Measurements from ENCODE around the gene MYO18B. TPM values are rescaled to one million over a fixed set of nuclear protein-coding genes. Genes with fewer than 3 reads are reported as not detected.

Gene MYO18B
- total and polyA plus RNA-seq, 2 of the 8 experiments (the other 6 are each of a cell fraction or from before 2014, with no cell fraction given) = 0.62 to 0.78 TPM

- no peak overlapping the region for H2BK15ac ChIP-seq (ENCODE audit: low read length)
- no peak overlapping the region for H3K23ac ChIP-seq (ENCODE audit: insufficient read length)
- H3K79me1 ChIP-seq (ENCODE audit: low read depth, low read length) = no peaks in the 10 kb centered on the region
- no peak overlapping the region for H4K8ac ChIP-seq (ENCODE audit: extremely low read depth, insufficient read depth, low read length)
- no peak overlapping the region for H3K4me2 ChIP-seq (ENCODE audit: insufficient read depth in 1 of 2, low read depth in 2 of 2, low read length in 2 of 2)
- ChIA-PET CTCF (ENCODE audit: partially characterized antibody) (interaction anchor here (0.7 to 1.7 kb wide), 3 partner anchors 11 to 82 kb away, joined by 4 to 6 read pairs (median 4); no protein-coding TSS in a partner anchor), POLR2A (ENCODE audit: partially characterized antibody) (interaction anchor here (0.6 kb wide), 1 partner anchor 104 kb away, joined by 4 read pairs; no protein-coding TSS in a partner anchor)
- no peak for FAIRE-seq
- no peaks in the 10 kb centered on the region for H3K27me3 ChIP-seq (replicated peaks in 1 of 4; ENCODE audit: control insufficient read depth in 3 of 4, extremely low read depth in 1 of 4, insufficient read depth in 3 of 4, low read length in 3 of 4)
- H3K9ac ChIP-seq (replicated peaks in 1 of 4; ENCODE audit: extremely low read depth in 1 of 4, low read depth in 3 of 4, low read length in 3 of 4) = no peak overlapping the region
- H3K23me2 ChIP-seq (ENCODE audit: low read depth, low read length) = no peaks in the 10 kb centered on the region
- no peak overlapping the region for H2BK120ac ChIP-seq (replicated peaks; ENCODE audit: low read depth, low read length)
- H2BK5ac ChIP-seq (ENCODE audit: low read depth, low read length) = no peak overlapping the region
- no peak overlapping the region for H3K4me3 ChIP-seq (ENCODE audit: extremely low read depth in 1 of 4, insufficient read depth in 2 of 4, low read depth in 3 of 4, low read length in 4 of 4)
- H3K18ac ChIP-seq (ENCODE audit: extremely low read depth, low read length) = no peak overlapping the region
- H3K79me2 ChIP-seq (ENCODE audit: control insufficient read depth in 1 of 2, insufficient read depth in 2 of 2, low read length in 2 of 2) = no peaks in the 10 kb centered on the region
- H3K4ac ChIP-seq (replicated peaks; ENCODE audit: insufficient read length, low read depth, low read length) = no peak overlapping the region
- no peak for DNase-seq (ENCODE audit: low read depth in 1 of 2, low spot score in 2 of 2)
- H3K36me3 ChIP-seq (ENCODE audit: control insufficient read depth in 2 of 4, insufficient read depth in 4 of 4, low read length in 3 of 4) = no peaks in the 10 kb centered on the region
- no peak overlapping the region for H3K14ac ChIP-seq (ENCODE audit: insufficient read length)
- no peak overlapping the region for H3K27ac ChIP-seq (ENCODE audit: low read depth, low read length)
- H3K4me1 ChIP-seq (replicated peaks in 1 of 4; ENCODE audit: control insufficient read depth in 3 of 4, insufficient read depth in 4 of 4, low read length in 3 of 4) = peaks cover 0 to 6% (median under 1%) of the 10 kb centered on the region in 4 experiments; a peak in 1 of 7 replicates
- H3K9me3 ChIP-seq (ENCODE audit: insufficient read depth in 2 of 2, low read depth in 1 of 2, low read length in 1 of 2) = no peaks in the 10 kb centered on the region
- H2BK20ac ChIP-seq (ENCODE audit: low read length) = no peak overlapping the region
- 91% methylated on average over 5 of the region's 5 CpGs; no CpG with 5 or more reads in 1 of the 2 experiments for WGBS, 2 experiments (ENCODE audit: extremely low coverage in 1 of 2, insufficient coverage in 1 of 2, insufficient read length in 1 of 2, insufficient replicate concordance in 2 of 2, low coverage in 1 of 2, low lambda C conversion rate in 2 of 2, missing lambda C conversion rate in 1 of 2)
- no peak overlapping the region for H4K91ac ChIP-seq (replicated peaks; ENCODE audit: insufficient read length, low read length)
- no peak overlapping the region for H2AFZ ChIP-seq (ENCODE audit: low read length)
- H4K5ac ChIP-seq (ENCODE audit: insufficient read length, low read depth, low read length) = no peak overlapping the region
- H2AK5ac ChIP-seq (ENCODE audit: low read depth, low read length) = no peak overlapping the region
- H3K56ac ChIP-seq (replicated peaks; ENCODE audit: insufficient read length, low read depth, low read length) = no peak overlapping the region
- H2BK12ac ChIP-seq (ENCODE audit: low read depth, low read length) = no peak overlapping the region
- H4K20me1 ChIP-seq (replicated peaks in 1 of 2; ENCODE audit: control insufficient read depth in 1 of 2, insufficient read depth in 2 of 2, low read length in 2 of 2) = no peaks in the 10 kb centered on the region
- no peak for TF ChIP-seq ATF3 (IDR thresholded peaks at IDR 0.05; ENCODE audit: insufficient read depth, low read depth, low read length)
- TF ChIP-seq PHF8 (conservative IDR thresholded peaks at IDR 0.05; ENCODE audit: low read depth, low read length) = no peak
- TF ChIP-seq RXRA (IDR thresholded peaks at IDR 0.05; ENCODE audit: insufficient read depth, low read depth, low read length) = no peak
- no peak for TF ChIP-seq CBX5 (IDR thresholded peaks at IDR 0.05; ENCODE audit: low read depth, low read length)
- no peak for TF ChIP-seq TAF1 (IDR thresholded peaks at IDR 0.05; ENCODE audit: low read depth, low read length)
- TF ChIP-seq CTCF (IDR thresholded peaks at IDR 0.05; ENCODE audit: control extremely low read depth in 1 of 3, insufficient read depth in 1 of 3, low read depth in 1 of 3, low read length in 3 of 3) = no peak
- TF ChIP-seq SIX5 (IDR thresholded peaks at IDR 0.05; ENCODE audit: low read depth, low read length) = no peak
- no peak for TF ChIP-seq SP4 (IDR thresholded peaks at IDR 0.05; ENCODE audit: low read length)
- no peak for TF ChIP-seq YY1 (IDR thresholded peaks at IDR 0.05; ENCODE audit: low read depth, low read length)
- no peak for TF ChIP-seq NRF1 (IDR thresholded peaks at IDR 0.05; ENCODE audit: low read depth, low read length)
- TF ChIP-seq KDM1A (IDR thresholded peaks at IDR 0.05; ENCODE audit: borderline replicate concordance, low read length) = no peak
- TF ChIP-seq POU5F1 (IDR thresholded peaks at IDR 0.05; ENCODE audit: low read depth, low read length) = no peak
Measured at GRCh38 chr22:25791556-25791955, 49.6 kb downstream of the MYO18B start.
